Measurements from ENCODE around the gene ST8SIA4.

DNA sequence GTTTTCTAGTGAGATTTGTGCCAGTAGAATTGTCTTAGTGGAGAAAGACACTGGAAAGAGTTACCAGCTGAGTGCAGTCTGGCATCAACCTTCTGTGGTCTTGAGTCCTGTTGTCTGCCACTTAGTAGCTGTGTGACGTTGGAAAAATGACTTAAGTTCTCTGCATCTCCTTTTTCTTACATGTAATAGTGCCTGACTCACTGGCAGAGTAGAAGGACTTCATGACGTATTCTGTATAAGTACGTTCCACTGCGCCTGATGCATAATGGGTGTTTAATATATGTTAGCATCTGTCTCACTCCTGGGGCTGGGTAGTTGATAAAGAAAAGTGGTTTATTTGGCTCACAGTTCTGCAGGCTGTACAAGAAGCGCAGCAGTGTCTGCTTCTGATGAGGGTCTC lies 144.8 kb downstream of the ST8SIA4 start:
- TF ChIP-seq POLR2A (IDR thresholded peaks at IDR 0.05; ENCODE audit: low read depth, low read length) (no peak), POLR2AphosphoS5 (IDR thresholded peaks at IDR 0.05; ENCODE audit: low read depth, low read length) (no peak), TAF1 (IDR thresholded peaks at IDR 0.05; ENCODE audit: borderline replicate concordance, low read depth, low read length) (no peak)
